ENCODE results near the gene ITGA11.

Gene ITGA11

DNA sequence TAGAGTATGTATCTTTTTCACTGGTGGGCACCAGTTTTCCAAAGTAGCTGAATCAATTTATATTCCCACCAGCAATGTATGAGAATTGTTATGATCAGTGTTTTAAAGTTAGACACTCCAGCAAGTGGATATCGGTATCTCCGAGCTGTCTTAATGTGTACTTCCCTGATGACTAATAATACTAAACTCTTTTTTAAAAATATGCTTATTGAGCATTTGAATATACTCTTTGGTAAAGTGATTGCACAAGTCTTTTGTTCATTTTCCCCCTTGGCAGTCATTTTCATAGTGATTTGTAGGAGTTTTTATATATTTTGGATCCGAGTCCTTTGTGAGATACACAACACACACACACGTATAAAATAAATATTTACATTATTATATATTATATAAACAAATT lies 166.9 kb downstream of the ITGA11 start:
- DNase-seq (ENCODE audit: low read depth in 2 of 2): no peak

DNA sequence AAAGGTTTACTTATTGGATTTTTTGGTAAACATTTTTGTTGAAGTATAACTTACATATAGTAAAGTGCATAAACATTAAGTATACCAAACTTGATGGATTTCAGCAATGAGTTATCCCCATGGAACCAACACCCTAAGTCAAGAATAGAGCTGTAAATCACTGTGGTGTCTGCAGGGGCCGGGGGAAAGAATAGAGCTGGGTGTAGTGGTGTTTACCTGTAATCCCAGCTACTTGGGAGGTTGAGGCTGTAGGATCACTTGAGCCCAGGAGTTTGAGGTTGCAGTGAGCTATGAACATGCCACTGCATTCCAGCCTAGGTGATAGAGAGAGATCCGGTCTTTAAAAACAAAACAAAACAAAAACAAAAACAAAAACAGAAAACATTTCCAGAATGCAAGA lies 167.7 kb downstream of the ITGA11 start:
- DNase-seq (ENCODE audit: low read depth in 2 of 2): no peak

DNA sequence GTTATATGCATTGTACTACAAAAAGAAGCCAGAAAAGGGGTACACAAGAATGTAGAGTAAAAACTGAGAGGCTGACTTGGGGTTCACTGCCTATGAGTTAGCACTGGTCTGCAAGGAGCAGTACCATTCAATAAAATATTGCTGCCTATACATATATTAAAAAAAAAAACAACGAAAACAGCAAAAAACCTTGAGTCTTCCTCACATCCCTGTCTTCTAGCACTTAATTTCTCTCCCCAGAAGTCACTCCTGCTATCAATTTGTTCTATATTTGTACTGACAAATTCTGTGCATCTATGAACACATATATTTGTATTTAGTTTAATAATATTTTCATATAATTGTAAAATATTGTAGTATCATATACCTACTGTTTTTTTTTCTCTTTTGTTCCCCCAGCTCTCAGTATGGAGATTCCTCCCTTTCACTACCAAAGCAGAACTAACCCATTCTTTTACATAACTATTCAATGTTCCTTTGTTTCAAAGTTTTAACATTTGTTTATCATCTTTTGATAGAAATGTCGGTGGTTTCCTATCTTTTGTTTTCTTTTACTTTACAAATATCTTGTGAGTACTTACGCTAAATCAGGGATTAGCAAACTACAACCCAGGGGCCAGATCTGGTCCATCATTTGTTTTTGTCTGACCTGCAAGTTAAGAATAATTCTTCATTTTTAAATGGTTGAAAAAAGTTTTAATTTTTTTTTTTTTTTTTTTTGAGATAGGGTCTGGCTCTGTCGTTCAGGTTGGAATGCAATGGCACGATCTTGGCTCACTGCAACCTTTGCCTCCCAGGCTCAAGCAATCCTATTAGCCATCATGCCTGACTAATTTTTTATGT lies 169.2 kb downstream of the ITGA11 start:
- DNase-seq (ENCODE audit: low read depth in 2 of 2): no peak

DNA sequence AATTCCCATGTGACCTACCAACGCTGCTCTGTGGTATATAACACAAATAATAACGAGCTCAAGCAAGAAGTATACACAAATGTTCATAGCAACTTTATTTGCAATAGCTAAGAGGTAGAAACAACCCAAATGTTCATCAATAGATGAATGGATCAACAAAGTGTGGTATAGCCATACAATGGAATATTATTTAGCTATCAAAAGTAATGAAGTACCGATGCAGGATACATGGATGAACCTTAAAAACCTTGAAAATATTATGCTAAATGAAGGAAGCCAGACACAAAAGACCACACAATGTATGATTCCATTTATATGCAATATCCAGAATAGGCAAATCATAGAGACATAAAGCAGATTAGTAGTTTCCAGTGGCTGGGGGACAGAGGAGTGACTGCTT lies 170.0 kb downstream of the ITGA11 start:
- DNase-seq (ENCODE audit: low read depth in 2 of 2): no peak

DNA sequence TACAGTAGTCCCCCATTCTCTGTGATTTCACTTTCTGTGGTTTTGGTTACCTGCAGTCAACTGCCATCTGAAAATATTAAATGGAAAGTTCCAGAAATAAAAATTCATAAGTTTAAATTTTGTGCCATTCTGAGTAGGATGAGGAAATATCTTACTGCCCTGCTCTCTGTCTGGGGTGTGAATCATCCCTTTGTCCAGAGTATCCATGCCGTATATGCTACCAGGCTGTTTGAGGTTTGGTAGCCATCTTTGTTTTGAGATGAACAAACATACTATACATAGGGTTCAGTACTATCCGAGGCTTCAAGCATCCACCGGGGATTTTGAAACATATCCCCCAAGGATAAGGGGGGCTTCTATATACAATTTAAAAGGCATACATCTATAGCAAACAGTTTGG lies 170.7 kb downstream of the ITGA11 start:
- no peak for DNase-seq (ENCODE audit: low read depth in 2 of 2)

DNA sequence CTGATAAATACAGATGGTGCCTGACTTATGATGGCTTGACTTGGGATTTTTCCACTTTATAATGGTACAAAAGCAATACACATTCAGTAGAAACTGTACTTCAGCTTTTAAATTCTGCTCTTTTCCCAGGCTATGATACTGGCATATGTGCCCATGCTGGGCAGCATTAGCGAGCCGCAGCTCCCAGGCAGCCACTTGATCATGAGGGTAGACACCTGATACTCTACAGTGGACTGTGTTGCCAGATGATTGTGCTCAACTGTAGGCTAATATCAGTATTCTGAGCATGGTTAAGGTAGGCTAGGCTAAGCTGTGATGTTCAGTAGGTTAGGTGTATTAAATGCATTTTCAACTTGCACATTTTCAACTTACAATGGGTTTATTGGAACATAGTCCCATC lies 172.1 kb downstream of the ITGA11 start:
- no peak for DNase-seq (ENCODE audit: low read depth in 2 of 2)

DNA sequence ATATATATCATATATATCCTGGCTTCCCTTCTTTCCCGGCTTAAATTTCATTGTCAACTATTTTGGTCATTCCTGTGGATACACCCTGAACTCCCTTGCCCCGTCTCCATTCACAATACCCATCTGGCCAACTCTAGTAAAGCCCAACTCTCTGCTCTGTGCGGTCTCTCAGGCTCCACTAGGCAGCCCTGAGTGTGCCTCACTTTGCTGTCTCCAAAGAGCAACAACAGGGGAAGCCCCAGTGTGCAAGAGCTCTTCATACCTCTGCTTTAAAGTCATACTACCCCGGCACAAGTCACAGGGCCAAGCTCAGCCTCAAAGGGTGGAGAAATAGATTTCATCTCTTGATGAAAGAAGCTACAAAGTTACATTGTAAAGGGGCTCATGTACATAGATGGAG lies 173.3 kb downstream of the ITGA11 start:
- no peak for DNase-seq (ENCODE audit: low read depth in 2 of 2)

DNA sequence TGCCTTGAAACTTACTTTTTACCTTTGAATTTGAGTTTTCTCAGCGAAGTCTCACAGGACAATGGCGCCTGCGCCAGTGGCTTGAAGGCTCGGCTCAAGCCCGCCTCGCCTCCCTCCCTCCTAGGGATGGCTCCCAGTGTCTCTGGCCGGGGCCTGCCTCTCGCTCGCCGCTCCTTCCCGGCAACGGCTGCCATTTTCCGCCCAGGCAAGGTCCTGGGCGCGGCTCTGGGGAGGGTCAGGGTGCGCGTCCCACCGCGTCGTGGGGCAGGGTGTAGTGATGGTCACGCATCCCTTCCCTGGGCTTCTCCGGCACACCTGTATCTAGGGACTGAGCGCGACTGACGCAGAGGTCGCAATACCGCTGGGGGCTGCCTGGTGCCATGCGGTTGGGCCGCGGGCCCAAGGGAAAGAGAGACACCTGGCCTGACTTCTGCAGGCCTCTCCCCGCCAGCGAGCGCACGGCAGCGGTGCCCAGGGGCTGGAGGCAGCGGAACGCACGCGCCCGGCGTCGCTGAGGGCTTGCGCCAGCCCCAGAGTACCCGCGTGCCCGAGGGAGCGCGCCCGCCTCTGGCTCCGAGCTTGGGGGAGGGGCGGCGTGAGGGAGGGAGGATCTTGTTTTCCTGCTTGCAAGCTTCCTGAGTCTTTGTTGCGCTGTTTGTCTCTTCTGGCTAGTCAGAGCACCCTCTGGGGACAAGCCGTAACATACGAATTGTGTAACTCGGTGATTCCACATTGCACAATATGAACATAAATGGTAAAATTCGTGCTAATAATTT lies 175.1 kb downstream of the ITGA11 start:
- DNase-seq (ENCODE audit: low read depth in 2 of 2): peak; percentile 38 to 63

DNA sequence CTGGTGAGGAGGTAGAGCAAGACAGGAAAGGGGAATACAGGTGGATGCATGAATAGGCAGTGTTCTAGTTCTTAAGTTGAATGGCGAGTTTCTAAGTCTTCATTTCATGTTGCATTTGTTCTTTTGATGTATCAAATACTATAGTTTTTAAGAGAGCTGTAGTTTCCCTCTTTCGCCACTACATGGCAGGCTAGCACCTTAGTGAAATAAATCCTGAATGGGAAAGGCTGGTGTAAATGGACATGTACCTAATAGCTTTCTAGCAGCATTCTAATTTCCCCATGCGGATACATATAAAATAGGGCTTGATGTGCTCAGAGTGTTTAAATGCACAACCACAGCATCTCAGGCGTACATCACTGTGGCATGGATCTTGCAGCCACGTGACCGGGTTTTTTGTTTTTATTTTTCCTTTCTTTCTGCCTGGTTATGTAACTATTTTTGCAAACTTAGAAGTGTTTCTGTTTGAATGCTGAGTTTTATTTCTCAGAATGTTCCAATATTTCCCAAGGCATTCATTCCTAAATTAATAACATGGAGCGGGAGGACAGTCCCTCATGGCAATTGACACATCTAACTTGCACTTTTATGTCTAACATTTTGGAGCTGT lies 178.9 kb downstream of the ITGA11 start:
- DNase-seq (ENCODE audit: low read depth in 2 of 2): no peak

DNA sequence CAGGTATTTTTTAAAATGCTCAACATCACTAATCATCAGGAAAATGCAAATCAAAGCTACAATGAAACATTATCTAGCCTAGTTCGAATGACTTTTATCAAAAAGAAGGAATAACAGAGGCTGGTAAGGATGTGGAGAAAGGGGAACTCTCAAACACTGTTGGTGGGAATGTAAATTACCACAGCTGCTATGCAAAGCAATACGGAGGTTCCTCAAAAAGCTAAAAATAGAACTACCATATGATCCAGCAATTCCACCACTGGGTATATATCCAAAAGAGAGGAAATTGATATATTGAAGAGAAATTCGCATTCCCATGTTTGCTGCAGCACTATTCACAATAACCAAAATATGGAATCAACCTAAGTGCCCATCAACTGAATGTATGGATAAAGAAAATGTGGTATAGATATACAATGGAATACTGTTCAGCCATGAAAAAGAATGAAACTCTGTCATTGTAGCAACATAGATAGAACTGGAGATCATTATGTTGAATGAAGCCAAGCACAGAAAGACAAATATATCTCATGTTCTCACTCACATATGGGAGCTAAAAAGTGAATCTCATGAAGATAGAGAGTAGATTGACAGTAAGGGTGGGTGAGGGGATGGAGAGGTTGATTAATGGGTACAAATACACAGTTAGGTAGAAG lies 182.8 kb downstream of the ITGA11 start:
- no peak for DNase-seq (ENCODE audit: low read depth in 2 of 2)
